GM18951 (cell line): ENCODE results near the gene BASP1.

Experiments
- POLR2A ChIP-seq: IDR thresholded peaks from 4 replicates; pipeline ENCODE4 v1.6.1; 2011; ENCODE audit warnings: mild to moderate bottlenecking; ENCODE audit not compliant: insufficient read length, insufficient read depth; ENCODE audit errors: extremely low read depth
- in situ Hi-C: fragments of 300-500 bp; cut with MboI; formaldehyde crosslinking; loops from one replicate; pipeline ENCODE4 v1.12.0; 2022; ENCODE audit warnings: low sequenced_read_pairs, mixed read lengths, inconsistent platforms; ENCODE audit not compliant: unreplicated experiment

The BASP1 gene

DNA sequence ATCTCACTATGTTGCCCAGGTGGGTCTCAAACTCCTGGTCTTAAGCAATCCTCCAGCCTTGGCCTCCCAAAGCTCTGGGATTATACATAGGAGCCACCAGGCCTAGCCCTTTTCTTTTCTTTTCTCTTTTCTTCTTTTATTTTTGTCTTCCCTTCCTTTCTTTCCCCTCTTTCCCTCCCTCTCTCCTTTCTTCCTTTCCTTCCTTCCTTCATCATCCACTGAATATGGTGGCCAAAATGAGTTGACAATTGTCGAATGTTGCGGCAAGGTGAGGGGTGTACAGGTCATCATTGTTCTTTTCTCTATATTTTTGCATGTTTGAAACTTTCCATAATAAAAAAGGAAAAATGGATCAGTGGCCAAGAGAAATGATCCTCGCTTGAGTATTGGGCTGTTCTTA lies 32.1 kb upstream of the BASP1 start:
- no peak for TF ChIP-seq POLR2A
- in situ Hi-C loops = loop anchor here (25.0 kb wide), 1 partner anchor 398 kb away; no protein-coding TSS in a partner anchor

DNA sequence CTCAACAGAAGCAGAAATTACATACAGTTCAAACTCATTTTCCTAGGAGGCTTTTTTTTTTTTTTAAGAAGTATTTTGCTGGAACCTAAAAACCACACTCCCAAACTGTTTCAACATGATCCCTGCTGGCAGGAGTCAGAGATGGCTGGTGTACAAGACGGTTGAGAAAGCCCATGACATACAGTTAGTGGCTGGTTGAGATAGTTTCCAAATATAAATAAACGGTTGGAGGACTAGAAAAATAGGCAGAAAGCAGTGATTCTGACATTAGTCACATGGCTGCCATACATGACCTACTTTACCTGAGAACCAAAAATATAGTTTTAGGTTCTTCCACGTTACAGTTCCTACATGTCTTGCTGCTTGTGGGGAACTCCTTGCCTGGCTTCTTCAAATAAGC lies 31.7 kb upstream of the BASP1 start:
- in situ Hi-C loops = loop anchor here (25.0 kb wide), 1 partner anchor 398 kb away; no protein-coding TSS in a partner anchor
- TF ChIP-seq POLR2A = no peak

DNA sequence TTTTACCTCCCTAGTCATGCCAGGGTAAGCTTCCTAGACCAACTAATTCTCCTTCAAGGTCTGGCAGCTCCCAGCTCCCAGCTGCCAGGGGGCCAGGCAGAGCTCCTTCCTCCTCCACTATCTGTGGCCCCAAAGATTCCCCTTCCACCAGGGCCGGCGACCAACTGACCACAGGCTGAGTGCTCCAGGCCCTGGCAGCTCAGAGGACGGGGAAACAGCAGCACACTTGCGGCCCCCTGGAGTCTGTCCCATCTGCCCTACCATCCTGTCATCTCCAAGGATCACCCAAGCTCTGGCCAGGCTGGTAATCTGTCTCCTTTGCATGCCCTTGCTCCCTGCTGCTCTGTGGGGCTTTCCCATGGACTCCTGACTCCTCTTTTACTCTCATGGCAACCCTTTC lies 31.2 kb upstream of the BASP1 start:
- TF ChIP-seq POLR2A = no peak
- in situ Hi-C loops = loop anchor here (25.0 kb wide), 1 partner anchor 399 kb away; no protein-coding TSS in a partner anchor

DNA sequence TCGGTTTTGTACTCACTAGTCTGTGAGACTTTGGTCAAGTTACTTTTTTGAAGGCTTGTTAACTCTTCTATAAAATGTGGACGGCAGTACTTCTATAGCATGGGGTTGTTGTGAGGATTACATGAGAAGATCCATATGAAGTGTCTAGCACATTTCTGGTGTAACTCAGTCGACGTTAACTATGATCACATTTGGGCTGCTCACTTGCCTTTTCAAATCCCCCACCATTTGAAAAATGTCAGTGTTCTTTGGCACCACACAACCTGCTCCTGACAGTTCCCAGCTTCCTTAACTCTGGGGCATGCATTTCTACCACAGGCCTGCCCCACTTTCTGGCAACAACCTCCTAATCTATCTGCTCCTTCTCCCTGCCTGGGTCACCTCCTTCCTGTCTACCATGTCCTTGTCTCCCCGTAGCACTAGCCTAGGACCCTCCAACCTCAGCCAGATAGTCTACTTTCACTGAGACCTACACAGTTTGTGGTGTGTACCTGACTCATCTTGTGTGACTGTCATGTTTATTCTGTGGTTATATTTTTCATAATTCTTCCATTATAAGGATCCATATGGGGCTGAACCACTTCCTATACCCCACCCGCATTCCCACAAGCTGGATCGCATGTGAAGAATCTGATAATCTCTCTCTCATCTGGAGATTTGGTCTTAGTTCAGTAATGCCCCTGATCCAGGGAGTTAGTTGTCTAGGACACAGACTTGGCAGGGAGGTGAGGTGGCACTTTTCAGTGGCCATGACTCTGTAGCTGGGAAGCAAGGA lies 30.2 kb upstream of the BASP1 start:
- no peak for TF ChIP-seq POLR2A
- in situ Hi-C loops = loop anchor here (25.0 kb wide), 1 partner anchor 400 kb away; no protein-coding TSS in a partner anchor

DNA sequence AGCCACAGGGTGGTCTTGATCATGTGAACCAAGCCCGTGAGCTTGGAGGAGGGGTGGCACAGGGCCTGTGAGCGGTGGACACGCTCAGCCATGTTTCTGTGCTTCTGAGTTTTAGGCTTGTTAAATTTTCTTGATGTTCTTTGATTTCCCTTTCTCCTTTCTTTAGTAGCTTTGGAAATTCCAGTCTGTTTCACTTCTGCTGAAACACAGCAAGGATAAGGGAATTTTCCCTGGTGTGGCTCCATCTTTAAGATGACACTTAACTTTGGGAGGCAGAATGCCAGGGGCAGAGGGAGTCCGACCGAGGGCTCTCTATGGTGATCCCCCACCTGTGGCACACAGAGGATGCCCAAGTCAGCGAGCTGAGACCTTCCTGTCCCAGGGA lies 29.7 kb upstream of the BASP1 start:
- no peak for TF ChIP-seq POLR2A
- in situ Hi-C loops = loop anchor here (25.0 kb wide), 1 partner anchor 400 kb away; no protein-coding TSS in a partner anchor

DNA sequence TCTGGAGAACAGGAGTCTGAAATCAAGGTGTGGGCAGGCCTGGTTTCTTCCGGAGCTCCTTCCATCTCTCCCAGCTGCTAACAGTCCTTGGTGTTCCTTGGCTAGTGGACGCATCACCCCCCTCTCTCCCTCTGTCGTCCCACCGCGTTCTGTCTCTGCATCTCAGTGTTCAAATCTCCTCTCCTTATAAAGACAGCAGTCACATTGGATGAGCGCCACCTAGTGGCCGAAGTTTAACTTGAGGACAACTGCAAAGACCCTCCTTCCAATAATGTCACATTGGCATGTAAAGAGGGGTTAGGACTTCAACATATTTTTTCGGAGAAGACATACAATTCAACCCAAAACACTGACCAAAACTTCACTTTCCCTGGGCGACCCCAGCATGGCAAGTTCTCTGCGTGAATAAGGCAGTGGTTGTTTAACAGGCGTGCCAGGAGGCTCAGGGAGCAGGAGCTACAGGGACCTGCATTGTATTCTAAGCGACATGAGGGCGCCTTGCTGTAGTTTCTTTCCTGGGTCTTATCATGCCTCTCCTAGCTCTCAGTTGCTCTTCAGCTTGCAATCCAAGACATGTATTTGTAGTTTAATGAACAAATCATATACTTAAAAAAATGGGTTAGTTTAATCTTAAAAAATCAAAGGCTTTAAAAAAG lies 27.9 kb upstream of the BASP1 start:
- in situ Hi-C loops = loop anchor here (25.0 kb wide), 1 partner anchor 402 kb away; no protein-coding TSS in a partner anchor
- TF ChIP-seq POLR2A = no peak

DNA sequence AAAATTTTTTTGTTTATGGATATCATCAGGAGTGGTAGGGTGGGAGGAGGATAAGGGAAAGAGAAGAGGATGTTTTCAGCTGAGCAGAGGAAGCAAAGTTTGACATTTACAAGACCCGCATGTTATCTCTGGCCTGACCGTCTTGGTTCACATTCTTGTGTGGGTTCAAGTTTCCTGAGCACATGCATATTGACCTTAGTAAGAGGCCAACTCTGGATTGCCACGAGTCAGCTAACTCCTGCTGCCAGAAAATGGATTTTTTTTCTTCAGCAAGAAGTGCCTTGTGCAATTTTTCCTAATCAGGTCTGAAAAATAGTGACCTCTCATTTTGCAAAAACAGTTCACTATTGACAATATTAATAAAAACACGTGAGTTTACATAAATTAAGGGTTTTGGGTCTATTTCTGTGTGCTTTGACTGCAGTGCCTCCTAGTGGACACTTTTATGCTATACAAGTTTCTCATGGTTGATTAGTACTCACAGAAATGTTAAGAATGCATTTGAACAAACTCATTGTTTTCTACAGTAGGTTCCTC lies 27.1 kb upstream of the BASP1 start:
- no peak for TF ChIP-seq POLR2A
- in situ Hi-C loops = loop anchor here (25.0 kb wide), 1 partner anchor 403 kb away; no protein-coding TSS in a partner anchor

DNA sequence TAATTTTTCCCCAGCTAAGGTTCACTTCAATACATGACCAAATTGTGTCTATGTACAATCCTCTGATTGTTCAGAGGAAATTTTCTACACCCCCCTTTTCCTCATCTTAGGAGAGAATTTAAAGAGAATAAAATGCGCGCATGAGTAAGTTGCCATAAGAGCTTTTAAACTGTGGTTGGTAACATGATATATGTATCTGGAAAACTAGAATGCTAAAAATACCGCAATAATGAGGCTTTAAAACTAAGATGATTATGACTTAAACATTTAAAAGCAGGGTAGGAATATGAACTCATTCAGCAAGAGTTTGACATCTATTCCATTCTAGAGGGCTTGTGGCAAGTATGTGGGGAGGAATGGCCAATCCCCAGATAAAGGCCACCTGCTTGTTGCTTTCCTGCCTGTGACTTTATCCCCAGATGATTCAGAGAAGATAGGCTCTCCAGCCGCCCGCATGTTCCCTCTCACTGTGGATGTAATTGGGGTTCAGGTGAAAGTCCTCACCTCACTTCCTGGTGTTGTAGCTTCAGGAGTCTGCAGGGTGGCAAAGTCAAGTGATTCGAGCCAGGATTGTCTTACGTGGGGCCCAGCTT lies 26.5 kb upstream of the BASP1 start:
- TF ChIP-seq POLR2A = no peak
- in situ Hi-C loops = loop anchor here (25.0 kb wide), 1 partner anchor 404 kb away; no protein-coding TSS in a partner anchor

DNA sequence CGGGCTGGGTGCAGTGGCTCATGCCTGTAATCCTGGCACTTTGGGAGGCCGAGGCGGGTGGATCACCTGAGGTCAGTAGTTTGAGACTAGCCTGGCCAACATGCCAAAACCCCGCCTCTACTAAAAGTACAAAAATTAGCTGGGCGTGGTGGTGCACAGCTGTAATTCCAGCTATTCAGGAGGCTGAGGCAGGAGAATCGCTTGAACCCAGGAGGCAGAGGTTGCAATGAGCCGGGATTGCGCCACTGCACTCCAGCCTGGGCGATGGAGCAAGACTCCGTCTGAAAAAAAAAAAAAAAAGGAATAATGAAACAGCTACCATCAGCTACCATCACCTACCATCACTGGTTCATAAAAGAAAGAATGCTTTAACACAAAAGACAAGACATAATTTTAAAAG lies 25.9 kb upstream of the BASP1 start:
- in situ Hi-C loops = loop anchor here (25.0 kb wide), 1 partner anchor 404 kb away; no protein-coding TSS in a partner anchor

DNA sequence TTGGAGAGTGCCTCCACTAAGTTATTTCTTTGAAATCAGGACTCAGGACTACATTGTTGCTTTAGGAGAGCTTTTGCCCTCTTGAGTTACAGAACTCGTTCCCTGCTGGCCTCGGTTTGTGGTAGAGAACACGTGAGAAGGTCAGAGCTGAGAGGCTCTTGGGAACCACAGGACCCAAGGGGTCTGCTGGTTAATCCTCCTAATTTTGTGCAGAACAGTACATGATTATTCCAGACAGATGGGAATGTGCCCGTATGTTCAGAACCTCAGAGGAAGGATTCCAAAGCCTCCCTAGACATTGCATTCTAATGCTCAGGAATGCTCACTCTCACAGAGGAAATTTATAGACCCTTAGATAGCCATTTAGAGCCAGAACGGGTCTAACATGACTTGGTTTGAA lies 25.2 kb upstream of the BASP1 start:
- TF ChIP-seq POLR2A = no peak
- in situ Hi-C loops = loop anchor here (25.0 kb wide), 1 partner anchor 405 kb away; no protein-coding TSS in a partner anchor

DNA sequence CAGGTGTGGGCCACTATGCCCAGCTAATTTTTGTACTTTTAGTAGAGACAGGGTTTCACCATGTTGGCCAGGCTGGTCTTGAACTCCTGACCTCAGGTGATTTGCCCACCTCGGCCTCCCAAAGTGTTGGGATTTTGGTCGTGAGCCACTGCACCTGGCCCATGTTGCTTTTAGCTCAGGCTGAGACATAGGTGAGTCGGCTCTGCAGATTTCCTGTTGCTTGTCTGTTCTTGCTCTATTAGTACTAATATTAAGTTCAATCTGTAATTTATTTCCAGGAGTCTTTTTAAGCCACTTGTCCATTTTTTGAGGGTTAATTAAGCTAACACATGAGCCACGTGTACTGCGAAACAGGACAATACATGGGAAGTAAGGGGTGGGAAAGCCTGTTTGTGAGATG lies 21.4 kb upstream of the BASP1 start:
- no peak for TF ChIP-seq POLR2A
- in situ Hi-C loops = loop anchor here (25.0 kb wide), 1 partner anchor 409 kb away; no protein-coding TSS in a partner anchor

DNA sequence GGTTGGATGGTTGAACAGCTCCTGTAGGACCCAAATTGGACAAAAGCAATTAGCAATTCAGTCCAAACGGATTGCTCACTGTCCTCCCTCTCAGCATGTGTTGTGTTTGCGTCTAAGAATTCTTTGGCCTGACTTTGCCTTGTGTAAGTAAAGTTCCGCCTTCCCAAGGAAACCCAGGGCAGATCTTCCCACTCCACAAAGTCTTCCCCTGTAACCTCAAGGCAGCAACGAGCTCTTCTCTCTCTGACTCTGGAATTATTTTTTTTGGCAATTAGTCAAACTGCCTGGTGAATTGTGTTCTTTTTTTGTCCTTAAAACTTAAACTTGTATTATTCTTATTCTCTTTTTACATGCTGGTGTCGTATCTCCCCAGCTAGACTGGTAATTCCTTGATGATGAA lies 20.7 kb upstream of the BASP1 start:
- TF ChIP-seq POLR2A = no peak
- in situ Hi-C loops = loop anchor here (25.0 kb wide), 1 partner anchor 409 kb away; no protein-coding TSS in a partner anchor
